Brain microvascular endothelial cell (primary cell): Measurements from ENCODE around the gene AK9.

Experiments
- DNase-seq: peaks from one replicate; pipeline ENCODE4 v3.0.0-alpha.2; 2020
- H3K27ac ChIP-seq: fragments of 250-450 bp; sonication (Bioruptor Pico); 2 replicates; pipeline ENCODE4 v1.5.1; 2020; ENCODE audit warnings: mild to moderate bottlenecking, moderate library complexity
- H3K27me3 ChIP-seq: fragments of 250-450 bp; sonication (Bioruptor Pico); replicated peaks from 2 replicates; pipeline ENCODE4 v1.5.1; 2020; ENCODE audit warnings: mild to moderate bottlenecking
- H3K36me3 ChIP-seq: fragments of 250-450 bp; sonication (Bioruptor Pico); replicated peaks from 2 replicates; pipeline ENCODE4 v1.5.1; 2020; ENCODE audit warnings: mild to moderate bottlenecking
- H3K4me3 ChIP-seq: 2 replicates; pipeline ENCODE4 v1.5.1; 2011; ENCODE audit warnings: low read depth, mild to moderate bottlenecking, control low read depth, low read length, moderate library complexity
- in situ Hi-C: cut with HindIII; loops from 2 replicates; pipeline ENCODE4 v1.10.0; 2017; ENCODE audit warnings: low sequenced_read_pairs, low pct_ligation_motif_present
- TF ChIP-seq, protein P1 (sequence below): IDR thresholded peaks from 2 replicates; pipeline ENCODE4 v1.5.1; 2011; ENCODE audit warnings: low read depth, mild to moderate bottlenecking, moderate library complexity, low read length, control low read depth, inconsistent platforms; ENCODE audit errors: missing control alignments

AK9 gene

DNA sequence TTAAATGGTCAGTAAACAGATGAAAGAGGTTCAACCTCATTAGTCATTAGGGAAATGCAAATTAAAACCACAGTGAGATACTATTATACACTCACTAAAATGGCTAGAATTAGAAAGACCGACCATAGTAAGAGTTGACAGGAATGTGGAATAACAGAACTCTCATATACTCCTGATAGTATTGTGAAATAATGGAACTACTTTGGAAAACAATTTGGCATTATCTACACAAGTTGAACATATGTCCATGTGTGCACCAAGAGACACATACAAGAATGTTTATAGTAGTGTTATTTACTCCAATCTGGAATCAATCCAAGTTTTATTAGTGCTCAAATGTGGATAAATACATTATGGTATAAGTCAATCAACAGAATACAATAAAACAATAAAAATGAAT is 59.6 kb downstream of the AK9 start:
- in situ Hi-C loops, result no loop called here
- H3K27me3 ChIP-seq, result no peaks in the 10 kb centered on the region
- no peaks in the 10 kb centered on the region for H3K36me3 ChIP-seq
- no peak for DNase-seq
- TF ChIP-seq, protein P1, sequence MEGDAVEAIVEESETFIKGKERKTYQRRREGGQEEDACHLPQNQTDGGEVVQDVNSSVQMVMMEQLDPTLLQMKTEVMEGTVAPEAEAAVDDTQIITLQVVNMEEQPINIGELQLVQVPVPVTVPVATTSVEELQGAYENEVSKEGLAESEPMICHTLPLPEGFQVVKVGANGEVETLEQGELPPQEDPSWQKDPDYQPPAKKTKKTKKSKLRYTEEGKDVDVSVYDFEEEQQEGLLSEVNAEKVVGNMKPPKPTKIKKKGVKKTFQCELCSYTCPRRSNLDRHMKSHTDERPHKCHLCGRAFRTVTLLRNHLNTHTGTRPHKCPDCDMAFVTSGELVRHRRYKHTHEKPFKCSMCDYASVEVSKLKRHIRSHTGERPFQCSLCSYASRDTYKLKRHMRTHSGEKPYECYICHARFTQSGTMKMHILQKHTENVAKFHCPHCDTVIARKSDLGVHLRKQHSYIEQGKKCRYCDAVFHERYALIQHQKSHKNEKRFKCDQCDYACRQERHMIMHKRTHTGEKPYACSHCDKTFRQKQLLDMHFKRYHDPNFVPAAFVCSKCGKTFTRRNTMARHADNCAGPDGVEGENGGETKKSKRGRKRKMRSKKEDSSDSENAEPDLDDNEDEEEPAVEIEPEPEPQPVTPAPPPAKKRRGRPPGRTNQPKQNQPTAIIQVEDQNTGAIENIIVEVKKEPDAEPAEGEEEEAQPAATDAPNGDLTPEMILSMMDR, result no peak
- no peak overlapping the region for H3K27ac ChIP-seq
- no peak overlapping the region for H3K4me3 ChIP-seq

DNA sequence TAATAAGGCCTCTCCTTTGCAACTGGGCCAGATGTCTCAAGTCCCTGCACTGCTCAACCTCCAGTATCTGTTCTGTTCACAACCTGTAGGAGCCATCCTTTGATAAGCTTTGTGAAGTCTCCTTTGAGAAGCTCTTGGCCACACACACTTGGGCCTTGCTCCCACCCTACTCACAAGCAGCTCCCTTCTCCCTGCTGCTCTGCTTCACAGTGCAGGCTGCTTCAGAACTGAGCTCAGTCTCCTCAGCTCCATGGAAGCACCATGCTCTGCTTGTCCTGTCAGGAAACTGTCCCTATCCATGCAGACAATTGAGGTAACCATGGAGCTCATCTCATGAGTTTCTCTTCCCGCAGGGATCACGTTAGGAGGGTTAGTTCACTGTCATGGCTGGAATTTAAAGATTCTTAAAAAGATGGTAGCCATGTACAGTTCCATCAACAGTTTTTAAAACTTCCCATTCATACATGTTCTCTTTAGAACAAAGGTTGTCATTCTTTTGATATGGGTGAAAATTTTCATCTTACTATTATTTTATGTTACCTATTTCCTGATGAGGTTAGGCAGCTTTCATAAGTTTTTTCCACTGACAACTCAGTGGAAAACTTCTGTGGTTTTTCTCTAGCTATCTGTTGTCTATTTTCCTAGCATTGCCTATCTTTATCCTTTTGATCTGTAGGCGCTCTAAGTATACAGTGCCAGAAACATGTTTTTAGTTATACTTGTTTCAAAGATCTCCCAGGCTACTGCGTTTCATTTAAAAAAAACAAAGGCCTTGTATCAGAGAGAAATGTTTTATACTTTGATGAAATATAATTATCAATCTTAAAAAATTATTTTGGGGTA is 62.6 kb downstream of the AK9 start:
- Histone ChIP-seq H3K27me3 (no peaks in the 10 kb centered on the region), H3K27ac (no peak overlapping the region), H3K4me3 (no peak overlapping the region), H3K36me3 (no peaks in the 10 kb centered on the region)
- in situ Hi-C loops, result no loop called here
- TF ChIP-seq, protein P1, result no peak
- no peak for DNase-seq

DNA sequence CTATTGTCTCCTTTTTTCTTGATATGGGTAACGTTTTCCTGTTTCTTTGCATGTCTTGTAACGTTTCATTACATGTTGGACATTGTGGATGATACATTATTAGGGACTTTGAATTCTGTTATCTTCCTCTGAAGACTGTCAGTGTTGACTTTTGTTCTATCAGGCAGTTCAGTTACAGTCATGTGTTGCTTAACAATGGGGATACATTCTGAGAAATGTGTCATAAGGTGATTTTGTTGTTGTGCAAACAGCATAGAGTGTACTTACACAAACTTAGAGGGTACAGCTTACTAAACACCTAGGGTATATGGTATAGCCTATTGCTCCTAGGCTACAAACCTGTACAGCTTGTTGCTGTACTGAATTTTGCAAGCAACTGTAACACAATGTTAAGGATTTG is 64.7 kb downstream of the AK9 start:
- Histone ChIP-seq H3K27me3 (no peaks in the 10 kb centered on the region), H3K36me3 (no peaks in the 10 kb centered on the region), H3K4me3 (no peak overlapping the region), H3K27ac (no peak overlapping the region)
- DNase-seq, result no peak
- TF ChIP-seq, protein P1, result no peak
- in situ Hi-C loops, result no loop called here

DNA sequence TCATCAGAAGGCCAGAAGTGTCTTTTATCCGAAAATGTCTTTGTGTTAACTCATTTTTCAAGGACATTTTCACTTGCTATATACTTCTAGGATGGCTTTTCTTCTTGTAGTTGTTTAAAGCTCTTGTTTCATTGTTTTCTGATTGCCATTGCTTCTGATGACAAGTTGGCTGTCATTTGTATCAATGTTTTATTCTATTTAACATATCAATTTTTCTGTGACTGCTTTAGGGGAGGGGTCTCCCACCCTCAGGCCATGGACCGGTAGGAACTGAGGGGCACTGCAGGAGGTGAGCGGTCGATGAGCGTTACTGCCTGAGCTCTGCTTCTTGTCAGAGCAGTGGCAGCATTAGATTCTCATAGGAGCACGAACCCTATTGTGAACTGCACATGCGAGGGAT is 65.8 kb downstream of the AK9 start:
- Histone ChIP-seq H3K36me3 (no peaks in the 10 kb centered on the region), H3K27me3 (no peaks in the 10 kb centered on the region), H3K4me3 (no peak overlapping the region), H3K27ac (no peak overlapping the region)
- in situ Hi-C loops, result no loop called here
- TF ChIP-seq, protein P1, result no peak
- no peak for DNase-seq

DNA sequence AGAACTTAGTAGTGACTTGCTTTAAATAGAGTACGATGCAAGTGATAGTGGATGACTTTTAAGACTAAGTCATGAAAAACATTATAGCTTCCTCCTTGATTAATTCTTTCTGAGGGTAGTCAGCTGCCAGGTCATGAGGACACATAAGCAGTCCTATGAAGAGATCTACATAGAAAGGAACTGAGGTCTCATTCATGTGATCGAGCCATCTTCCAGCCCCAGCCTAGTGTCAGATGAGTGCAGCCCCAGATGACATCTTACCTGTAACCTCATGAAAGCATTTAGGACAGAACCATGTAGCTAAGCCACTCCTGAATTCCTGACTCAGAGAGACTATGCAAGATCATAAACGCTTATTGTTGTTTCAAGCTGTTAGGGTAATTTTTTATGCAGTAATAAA is 67.7 kb downstream of the AK9 start:
- TF ChIP-seq, protein P1, result no peak
- no peak for DNase-seq
- Histone ChIP-seq H3K4me3 (no peak overlapping the region), H3K27me3 (no peaks in the 10 kb centered on the region), H3K27ac (no peak overlapping the region), H3K36me3 (no peaks in the 10 kb centered on the region)
- in situ Hi-C loops, result no loop called here

DNA sequence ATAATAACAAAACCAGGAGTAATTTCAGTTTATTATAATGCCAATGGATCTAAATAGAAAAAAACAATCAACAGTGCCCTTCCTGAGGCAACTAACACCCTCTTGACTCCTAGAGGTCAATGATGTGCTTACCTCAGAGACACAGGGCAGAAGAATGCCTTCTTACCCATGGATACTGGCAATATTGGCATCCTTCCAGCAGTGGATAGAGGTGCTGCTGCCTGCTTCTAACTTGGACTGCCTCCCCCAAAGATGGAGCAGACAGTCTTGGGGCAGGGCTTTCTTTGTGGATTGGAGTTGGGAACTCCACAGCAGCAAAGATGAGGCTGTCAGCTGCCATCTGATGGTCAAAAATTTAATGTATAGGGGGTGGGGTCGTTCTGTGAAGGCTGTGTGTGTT is 78.7 kb downstream of the AK9 start:
- no peak for DNase-seq
- Histone ChIP-seq H3K36me3 (no peaks in the 10 kb centered on the region), H3K27ac (no peak overlapping the region), H3K27me3 (no peaks in the 10 kb centered on the region), H3K4me3 (no peak overlapping the region)
- TF ChIP-seq, protein P1, result no peak
- in situ Hi-C loops, result no loop called here
